BJ (cell line): ENCODE measurements around the gene YWHAE. TPM values are rescaled to one million over a fixed set of nuclear protein-coding genes. Genes with fewer than 3 reads are reported as not detected.
"Not testable (repeated sequence)": the region's sequence is repeated elsewhere in the genome, so short reads cannot be mapped to it uniquely, and the experiment has no call there.

Experiments
- CTCF ChIA-PET: fragments of 350-600 bp; formaldehyde crosslinking; extraction: SDS; loops from one replicate; lab custom pipeline; 2021; ENCODE audit warnings: antibody characterized with exemption, inconsistent platforms; lab: Yijun Ruan, JAX
- POLR2A ChIA-PET: fragments of 300-600 bp; sonication (Branson Sonifier 250); formaldehyde crosslinking; extraction: SDS; loops from one replicate; lab custom pipeline; 2021; ENCODE audit warnings: antibody characterized with exemption; lab: Charles Lee
- DNase-seq: peaks from one replicate; pipeline ENCODE4 v3.0.0-alpha.2; 2011; ENCODE audit warnings: low read depth
- H3K27me3 ChIP-seq: 2 replicates; pipeline ENCODE4 v1.6.0; 2011; ENCODE audit warnings: low read length; ENCODE audit not compliant: control insufficient read depth, insufficient read depth
- H3K36me3 ChIP-seq: 2 replicates; pipeline ENCODE4 v1.5.1; 2011; ENCODE audit warnings: low read length; ENCODE audit not compliant: control insufficient read depth, insufficient read depth
- H3K4me3 ChIP-seq: 2 replicates; pipeline ENCODE4 v1.5.1; 2011; ENCODE audit warnings: low read depth, mild to moderate bottlenecking, control low read depth, low read length
- CTCF ChIP-seq: IDR thresholded peaks from 2 replicates; pipeline ENCODE4 v1.5.1; 2011; ENCODE audit warnings: low read depth, mild to moderate bottlenecking, control low read depth, inconsistent platforms, low read length, moderate library complexity; ENCODE audit not compliant: insufficient read depth
- polyA plus RNA-seq: library from polyadenylated mRNA; depleted of rRNA; stranded (reverse); fragments of >200 nt; gene quantifications from 2 replicates; pipeline ENCODE4 v1.2.3, GENCODE V29; 2011

YWHAE gene
- polyA plus RNA-seq, 1 experiment: 618 TPM

GRCh38 chr17:1354030-1354429 is 46.0 kb downstream of the YWHAE start:
- Histone ChIP-seq H3K4me3 (no peak overlapping the region), H3K27me3 (no peaks in the 10 kb centered on the region), H3K36me3 (peaks cover 11% of the 10 kb centered on the region)
- ChIA-PET POLR2A (no interaction called here), CTCF (interaction anchor here (1.2 to 1.6 kb wide), 2 partner anchors 9 to 11 kb away, joined by 4 to 5 read pairs; no protein-coding TSS in a partner anchor)
- DNase-seq: no peak
- no peak for TF ChIP-seq CTCF

- CTCF ChIA-PET: interaction anchor here (1.6 to 2.3 kb wide), 3 partner anchors 11 to 20 kb away, joined by 4 to 10 read pairs (median 6); no protein-coding TSS in a partner anchor
- DNase-seq, POLR2A ChIA-PET, H3K27me3 ChIP-seq, H3K4me3 ChIP-seq: not testable (repeated sequence)
- peaks cover 13% of the 10 kb centered on the region for H3K36me3 ChIP-seq
These were observed 47.5 kb downstream of the YWHAE start for GRCh38 chr17:1352530-1352929.

GRCh38 chr17:1351971-1352370 is 48.1 kb downstream of the YWHAE start:
- no peak for TF ChIP-seq CTCF

GRCh38 chr17:1351275-1351674 is 48.7 kb downstream of the YWHAE start:
- Histone ChIP-seq H3K36me3 (peaks cover 11% of the 10 kb centered on the region), H3K27me3 (no peaks in the 10 kb centered on the region), H3K4me3 (no peak overlapping the region)
- ChIA-PET POLR2A (interaction anchor here (0.7 kb wide), 1 partner anchor 366 kb away, joined by 4 read pairs; no protein-coding TSS in a partner anchor), CTCF (interaction anchor here (1.6 to 2.3 kb wide), 4 partner anchors 14 to 165 kb away, joined by 4 to 10 read pairs (median 5); partner anchors contain the start of gene INPP5K)
- no peak for TF ChIP-seq CTCF
- DNase-seq: no peak

More at GRCh38 chr17:1351971-1352370, 48.1 kb downstream of the YWHAE start:
- no peak for DNase-seq
- H3K36me3 ChIP-seq: peaks cover 13% of the 10 kb centered on the region
- CTCF ChIA-PET: interaction anchor here (1.6 to 2.3 kb wide), 4 partner anchors 14 to 164 kb away, joined by 4 to 10 read pairs (median 5); partner anchors contain the start of gene INPP5K
- POLR2A ChIA-PET: interaction anchor here (0.7 kb wide), 1 partner anchor 365 kb away, joined by 4 read pairs; no protein-coding TSS in a partner anchor
- H3K27me3 ChIP-seq: no peaks in the 10 kb centered on the region
- H3K4me3 ChIP-seq: no peak overlapping the region

GRCh38 chr17:1347589-1348323 is 52.3 kb downstream of the YWHAE start:
- no peak for TF ChIP-seq CTCF
- ChIA-PET POLR2A (no interaction called here), CTCF (interaction anchor here (1.0 kb wide), 1 partner anchor 18 kb away, joined by 3 read pairs; no protein-coding TSS in a partner anchor)
- no peaks in the 10 kb centered on the region for H3K27me3 ChIP-seq
- H3K36me3 ChIP-seq: peaks cover 12% of the 10 kb centered on the region
- DNase-seq: no peak
- H3K4me3 ChIP-seq: no peak overlapping the region
